Tibial artery (tissue), 4 donors: ENCODE results near the gene MKLN1.

ENCODE experiments used
- DNase-seq, 2 donors: peaks; one replicate each; pipeline ENCODE4 v3.0.0-alpha.2; 2019
- H3K27ac ChIP-seq, 2 donors: fragments of 200-600 bp; sonication (generic) in 1 of 2; 1 replicate in 1 of 2; 2 replicates in 1 of 2; pipeline ENCODE4 v1.5.1; 2018 to 2019; ENCODE audit warnings: mild to moderate bottlenecking in 1 of 2
- H3K27me3 ChIP-seq, 2 donors: fragments of 200-600 bp; sonication (generic) in 1 of 2; one replicate each; pipeline versions ENCODE4 v1.5.1 to v1.6.0; 2016 to 2019
- H3K36me3 ChIP-seq, 3 donors: fragments of 200-600 bp; sonication (generic) in 2 of 3; one replicate each; pipeline ENCODE4 v1.5.1; 2016 to 2019; ENCODE audit warnings: mild to moderate bottlenecking in 2 of 3
- H3K4me1 ChIP-seq, 4 donors: fragments of 200-600 bp; sonication (generic) in 2 of 4; 1 replicate in 3 of 4; 2 replicates in 1 of 4; pipeline ENCODE4 v1.5.1; 2016 to 2019
- H3K4me3 ChIP-seq, 2 donors: fragments of 200-600 bp; sonication (generic) in 1 of 2; 1 replicate in 1 of 2; 2 replicates in 1 of 2; pipeline ENCODE4 v1.5.1; 2018 to 2019; ENCODE audit warnings: mild to moderate bottlenecking in 2 of 2
- H3K9me3 ChIP-seq, 3 donors: fragments of 200-600 bp; sonication (generic) in 1 of 3; one replicate each; pipeline ENCODE4 v1.5.1; 2016 to 2019
- CTCF ChIP-seq, 2 experiments: fragments of 200-600 bp in 1 of 2; fragments of 450-650 bp in 1 of 2; IDR thresholded peaks; one replicate each; pipeline ENCODE4 v1.5.1; 2017 to 2019; ENCODE audit warnings: antibody characterized with exemption in 2 of 2, mild to moderate bottlenecking in 1 of 2, moderate library complexity in 1 of 2
- intact Hi-C: fragments of 100-400 bp; cut with DNase I; formaldehyde crosslinking; loops from one replicate; pipeline ENCODE4 v1.15.0; 2023; ENCODE audit warnings: low total_unique reads

The MKLN1 gene

GRCh38 chr7:131298608-131298992 is 29.1 kb upstream of the MKLN1 start:
- H3K9me3 ChIP-seq = no peaks in the 10 kb centered on the region
- intact Hi-C loops = no loop called here
- no peak overlapping the region for H3K27ac ChIP-seq
- no peaks in the 10 kb centered on the region for H3K36me3 ChIP-seq
- no peak for TF ChIP-seq CTCF (IDR thresholded peaks at IDR 0.05)
- H3K4me3 ChIP-seq = no peak overlapping the region
- H3K4me1 ChIP-seq = peaks cover 0 to 34% (median 4%) of the 10 kb centered on the region in 4 donors
- H3K27me3 ChIP-seq = no peaks in the 10 kb centered on the region
- DNase-seq = no peak

- no peak overlapping the region for H3K27ac ChIP-seq
- H3K27me3 ChIP-seq = no peaks in the 10 kb centered on the region
- no peak overlapping the region for H3K4me3 ChIP-seq
- peaks cover 0 to 34% (median 4%) of the 10 kb centered on the region in 4 donors for H3K4me1 ChIP-seq
- intact Hi-C loops = no loop called here
- H3K36me3 ChIP-seq = no peaks in the 10 kb centered on the region
- no peak for DNase-seq
- no peak for TF ChIP-seq CTCF (IDR thresholded peaks at IDR 0.05)
- H3K9me3 ChIP-seq = no peaks in the 10 kb centered on the region
Observed at GRCh38 chr7:131299074-131299473, 28.6 kb upstream of the MKLN1 start.

- intact Hi-C loops = no loop called here
- Histone ChIP-seq H3K27ac (no peak overlapping the region), H3K9me3 (no peaks in the 10 kb centered on the region), H3K4me1 (peaks cover 0 to 34% (median 4%) of the 10 kb centered on the region in 4 donors), H3K27me3 (no peaks in the 10 kb centered on the region), H3K4me3 (no peak overlapping the region), H3K36me3 (no peaks in the 10 kb centered on the region)
- DNase-seq = no peak
- no peak for TF ChIP-seq CTCF (IDR thresholded peaks at IDR 0.05)
Observed at GRCh38 chr7:131300078-131300477, 27.6 kb upstream of the MKLN1 start.

GRCh38 chr7:131300572-131301466 is 26.9 kb upstream of the MKLN1 start:
- no peak for TF ChIP-seq CTCF (IDR thresholded peaks at IDR 0.05)
- Histone ChIP-seq H3K4me1 (peaks cover 0 to 34% (median 4%) of the 10 kb centered on the region in 4 donors), H3K36me3 (no peaks in the 10 kb centered on the region), H3K4me3 (no peak overlapping the region), H3K27ac (peak overlapping the region in 1 of 2 donors; percentile 13), H3K27me3 (no peaks in the 10 kb centered on the region), H3K9me3 (no peaks in the 10 kb centered on the region)
- intact Hi-C loops = no loop called here
- DNase-seq = no peak

- no peaks in the 10 kb centered on the region for H3K9me3 ChIP-seq
- H3K36me3 ChIP-seq = no peaks in the 10 kb centered on the region
- no peak for DNase-seq
- H3K4me3 ChIP-seq = no peak overlapping the region
- peaks cover 0 to 34% (median 4%) of the 10 kb centered on the region in 4 donors for H3K4me1 ChIP-seq
- no peaks in the 10 kb centered on the region for H3K27me3 ChIP-seq
- intact Hi-C loops = no loop called here
- no peak for TF ChIP-seq CTCF (IDR thresholded peaks at IDR 0.05)
- H3K27ac ChIP-seq = no peak overlapping the region
Observed at GRCh38 chr7:131302446-131302845, 25.2 kb upstream of the MKLN1 start.
